HUES64 (cell line): ENCODE results near the gene ADAT3. TPM values are rescaled to one million over a fixed set of nuclear protein-coding genes. Genes with fewer than 3 reads are reported as not detected.

Experiments
- H3K27ac ChIP-seq: 2 replicates; pipeline ENCODE4 v1.7.0; 2013; ENCODE audit warnings: low read depth, low read length, inconsistent platforms
- H3K27me3 ChIP-seq: 2 replicates; pipeline ENCODE4 v1.6.1; 2013; ENCODE audit warnings: mild to moderate bottlenecking, low read length; ENCODE audit not compliant: insufficient read depth
- H3K36me3 ChIP-seq: 2 replicates; pipeline ENCODE4 v1.6.1; 2013; ENCODE audit warnings: mild to moderate bottlenecking, low read length; ENCODE audit not compliant: insufficient read depth
- H3K4me1 ChIP-seq: 2 replicates; pipeline ENCODE4 v1.6.1; 2013; ENCODE audit warnings: mild to moderate bottlenecking, low read length, moderate library complexity; ENCODE audit not compliant: insufficient read depth
- H3K4me3 ChIP-seq: 2 replicates; pipeline ENCODE4 v1.5.1; 2013; ENCODE audit warnings: mild to moderate bottlenecking, low read length, moderate library complexity
- H3K9ac ChIP-seq: 2 replicates; pipeline ENCODE4 v1.6.1; 2013; ENCODE audit warnings: mild to moderate bottlenecking, low read depth, low read length
- H3K9me3 ChIP-seq: 2 replicates; pipeline ENCODE4 v1.6.1; 2013; ENCODE audit warnings: low read depth, low read length; ENCODE audit not compliant: insufficient read depth
- WGBS: fragments of 150-250, 120-280 bp; methylation state at CpG from one replicate; pipeline ENCODE4 v1.1.7; 2013; ENCODE audit warnings: missing lambda C conversion rate; 5-methylcytosine and 5-hydroxymethylcytosine counted together
- polyA plus RNA-seq, 2 experiments: library from polyadenylated mRNA; stranded (reverse); fragments of 50-300 nt; gene quantifications; one replicate each; pipeline ENCODE4 v1.2.3, GENCODE V29; 2013

ADAT3 gene
- polyA plus RNA-seq (2013, experiment 1 of 2) = 4.1 TPM
- polyA plus RNA-seq (2013, experiment 2 of 2) = 4.1 TPM

DNA sequence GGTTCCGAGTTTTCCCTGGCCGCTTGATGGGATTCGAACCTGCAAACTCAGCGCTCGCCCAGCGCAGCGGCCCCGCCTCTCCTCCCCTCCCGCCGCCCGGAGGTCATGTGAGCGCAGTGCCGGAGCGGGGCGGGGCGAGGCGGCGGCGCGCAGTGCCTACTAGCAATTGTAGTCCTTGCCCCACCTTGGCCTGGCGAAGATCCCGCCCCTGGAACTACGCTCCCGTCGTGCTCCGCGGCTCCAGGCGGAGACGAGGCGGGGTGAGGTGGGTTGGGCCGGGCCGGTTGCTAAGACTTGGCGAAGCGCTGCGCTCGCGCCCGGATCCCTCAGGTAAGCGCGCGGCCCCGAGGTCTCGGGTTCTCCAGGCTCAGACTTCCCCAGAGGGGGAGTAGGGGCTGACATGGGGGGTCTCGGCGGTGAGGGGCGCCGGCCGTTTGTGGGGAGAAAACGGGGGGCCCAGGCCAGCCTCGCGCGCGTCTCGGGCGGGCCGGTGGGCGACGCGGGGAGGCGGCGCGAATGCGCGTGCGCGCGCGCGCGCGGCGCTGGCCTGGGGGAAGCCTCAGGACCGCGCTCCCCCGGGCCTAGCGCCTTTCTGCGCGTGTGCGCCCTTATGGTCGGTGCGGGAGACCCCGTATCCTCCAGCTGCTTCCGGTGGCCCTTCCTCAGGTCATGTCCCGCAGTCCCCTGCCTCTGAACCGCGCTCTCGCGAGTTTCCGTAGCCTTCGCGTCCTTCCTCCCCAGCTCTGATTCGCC, at the start of gene ADAT3, which contains the start of gene SCAMP4:
ADAT3 (plus strand) TSS at position 290 of the 753 bp plus-strand sequence. CDS start 6,649 bp downstream, outside the sequence.
SCAMP4 (plus strand) TSS at position 290 of the 753 bp plus-strand sequence. CDS start 9,621 bp downstream, outside the sequence.
- peaks cover 12% of the 10 kb centered on the region for H3K4me1 ChIP-seq
- peaks cover 8% of the 10 kb centered on the region for H3K36me3 ChIP-seq
- peak within 1 kb of the TSS; percentile 91 for H3K27ac ChIP-seq
- H3K27me3 ChIP-seq = no peaks in the 10 kb centered on the region
- H3K9me3 ChIP-seq = no peaks in the 10 kb centered on the region
- peak within 1 kb of the TSS; percentile 89 for H3K9ac ChIP-seq
- peak within 1 kb of the TSS; percentile 66 for H3K4me3 ChIP-seq
- WGBS = 1% methylated on average over 92 of the region's 92 CpGs

DNA sequence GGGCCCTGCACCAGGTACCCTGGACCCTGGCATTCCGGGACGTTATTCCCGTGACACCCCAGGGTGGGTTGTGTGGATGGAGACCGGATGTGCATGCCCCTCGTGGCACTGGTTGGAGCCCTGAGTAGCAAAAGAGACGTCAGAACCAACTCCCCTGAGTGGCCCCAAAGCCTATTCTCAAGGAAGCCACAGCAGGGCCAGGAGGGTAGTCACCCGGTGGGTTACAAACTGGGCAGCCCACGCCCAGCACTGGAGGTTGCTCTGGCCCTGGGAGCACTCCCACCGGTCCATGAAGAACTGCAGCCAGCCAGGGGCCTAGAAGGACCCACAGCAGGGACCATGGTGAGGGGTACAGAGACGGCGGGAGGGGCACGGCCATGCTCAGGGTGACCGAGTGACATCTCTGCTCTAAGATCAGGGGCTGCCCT, 49.4 kb upstream of the ADAT3 start:
- peaks cover 40% of the 10 kb centered on the region for H3K4me1 ChIP-seq
- WGBS = 57% methylated on average over 13 of the region's 13 CpGs
- no peaks in the 10 kb centered on the region for H3K9me3 ChIP-seq
- H3K4me3 ChIP-seq = no peak overlapping the region
- H3K9ac ChIP-seq = no peak overlapping the region
- peak overlapping the region; percentile 57 for H3K27ac ChIP-seq
- no peaks in the 10 kb centered on the region for H3K36me3 ChIP-seq
- peaks cover 8% of the 10 kb centered on the region for H3K27me3 ChIP-seq

DNA sequence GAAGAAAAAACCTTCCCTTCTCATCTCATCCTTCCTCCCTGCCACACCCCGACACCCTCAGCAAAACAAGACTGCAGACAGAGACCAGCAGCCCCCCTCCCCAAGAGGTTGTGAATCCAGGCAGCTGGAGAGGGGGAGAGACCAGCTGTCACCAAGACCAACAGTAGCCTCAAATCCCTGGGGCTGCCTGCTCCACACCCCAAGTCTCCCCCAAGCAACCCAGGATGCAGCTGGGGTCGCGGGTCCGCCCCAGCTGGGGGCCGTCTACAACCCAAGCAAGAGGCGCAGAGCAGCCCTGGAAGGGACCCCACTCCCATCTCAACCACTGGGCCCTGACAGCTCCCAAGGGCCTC, 48.9 kb upstream of the ADAT3 start:
- no peaks in the 10 kb centered on the region for H3K9me3 ChIP-seq
- H3K4me3 ChIP-seq = peak overlapping the region; percentile 47
- H3K36me3 ChIP-seq = no peaks in the 10 kb centered on the region
- no peak overlapping the region; the same call in 1 of the 2 replicates for H3K27ac ChIP-seq
- H3K4me1 ChIP-seq = peaks cover 45% of the 10 kb centered on the region
- peaks cover 13% of the 10 kb centered on the region for H3K27me3 ChIP-seq
- 74% methylated on average over 5 of the region's 6 CpGs for WGBS
- no peak overlapping the region for H3K9ac ChIP-seq

DNA sequence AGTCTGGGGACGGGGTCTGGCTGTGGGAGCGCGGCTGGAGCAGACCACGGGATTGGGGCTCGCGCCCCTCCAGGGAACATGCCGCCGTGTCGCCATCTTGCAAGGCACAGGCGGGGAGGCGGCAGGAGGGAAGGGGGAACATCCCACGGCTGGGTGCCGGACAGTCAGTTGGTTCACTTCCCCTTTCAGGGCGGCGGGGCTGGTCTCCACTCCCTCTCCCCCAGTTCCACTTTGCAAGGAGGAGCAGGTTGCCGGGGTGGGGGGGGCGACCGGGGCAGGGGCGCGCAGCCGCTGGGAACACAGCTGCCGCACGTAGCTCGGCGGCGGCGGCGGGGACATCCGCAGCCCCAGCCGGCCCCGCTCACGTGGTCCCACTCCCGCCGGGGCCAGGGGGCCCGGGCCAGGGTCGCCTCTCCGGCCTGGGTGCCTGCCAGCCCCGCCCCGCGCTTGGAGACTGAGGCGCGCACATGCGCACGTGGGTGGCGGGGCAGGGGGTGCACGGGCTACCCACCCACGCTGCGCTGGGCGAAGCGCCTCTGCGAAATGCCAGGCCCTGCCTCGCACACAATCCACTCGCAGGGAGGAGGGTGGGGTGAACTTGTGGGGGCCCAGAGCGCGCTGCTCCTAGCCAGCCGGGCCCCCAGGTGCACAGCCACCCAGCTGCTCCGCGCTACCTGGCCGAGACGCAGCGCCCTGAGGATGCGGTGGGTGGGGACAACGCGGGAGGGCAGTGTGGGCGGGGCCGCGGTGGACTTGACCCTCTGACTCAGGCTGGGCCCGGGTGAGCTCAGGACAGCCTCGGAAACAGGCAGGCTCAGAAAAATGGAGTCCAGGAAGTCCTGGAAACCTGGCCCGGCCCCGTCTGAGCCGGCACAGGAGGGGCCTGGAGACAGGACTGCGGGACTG, 48.2 kb upstream of the ADAT3 start:
- WGBS = 13% methylated on average over 71 of the region's 73 CpGs
- H3K4me1 ChIP-seq = peaks cover 49% of the 10 kb centered on the region
- no peaks in the 10 kb centered on the region for H3K36me3 ChIP-seq
- H3K9ac ChIP-seq = peak overlapping the region; percentile 45
- peak overlapping the region; percentile 49; the same call in 1 of the 2 replicates for H3K27ac ChIP-seq
- H3K9me3 ChIP-seq = no peaks in the 10 kb centered on the region
- peaks cover 19% of the 10 kb centered on the region for H3K27me3 ChIP-seq
- H3K4me3 ChIP-seq = peak overlapping the region; percentile 47

DNA sequence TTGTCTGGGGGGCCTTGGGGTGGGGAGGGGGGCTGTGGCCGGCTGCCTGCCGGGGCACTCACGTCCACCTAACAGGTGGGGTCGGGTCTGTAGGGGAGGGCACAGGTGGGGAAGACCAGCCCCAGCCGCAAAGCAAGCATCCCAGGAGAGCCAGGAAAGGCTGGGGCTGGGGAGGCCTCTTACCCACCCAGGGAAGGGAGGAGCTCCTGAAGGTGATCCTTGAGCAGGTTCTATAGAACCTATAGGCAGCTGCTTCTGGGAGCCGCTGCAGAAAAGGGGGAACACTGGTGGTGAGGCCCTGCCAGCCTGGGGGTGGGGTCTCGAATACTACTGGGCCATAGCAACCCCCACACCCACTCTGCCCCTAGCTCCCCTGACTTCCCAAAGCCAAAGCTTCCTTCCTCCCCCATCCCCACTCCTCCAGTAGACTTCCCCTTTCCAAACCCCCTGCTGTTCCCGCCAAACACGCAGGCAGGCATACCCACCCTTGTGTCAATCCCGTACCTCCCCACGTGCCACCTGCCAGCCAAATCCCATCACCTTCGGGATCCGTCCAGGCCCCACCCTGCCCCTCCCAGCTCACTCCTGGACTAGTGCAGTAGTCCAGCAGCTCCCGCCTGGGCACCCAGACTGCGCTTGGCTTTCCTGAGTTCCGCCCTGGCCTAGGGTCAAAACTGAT, 47.4 kb upstream of the ADAT3 start:
- Histone ChIP-seq H3K4me3 (peak overlapping the region; percentile 47), H3K36me3 (no peaks in the 10 kb centered on the region), H3K9me3 (no peaks in the 10 kb centered on the region), H3K27me3 (peaks cover 26% of the 10 kb centered on the region), H3K9ac (no peak overlapping the region; the same call in 1 of the 2 replicates), H3K27ac (no peak overlapping the region; the same call in 1 of the 2 replicates), H3K4me1 (peaks cover 49% of the 10 kb centered on the region)
- 52% methylated on average over 16 of the region's 16 CpGs for WGBS

DNA sequence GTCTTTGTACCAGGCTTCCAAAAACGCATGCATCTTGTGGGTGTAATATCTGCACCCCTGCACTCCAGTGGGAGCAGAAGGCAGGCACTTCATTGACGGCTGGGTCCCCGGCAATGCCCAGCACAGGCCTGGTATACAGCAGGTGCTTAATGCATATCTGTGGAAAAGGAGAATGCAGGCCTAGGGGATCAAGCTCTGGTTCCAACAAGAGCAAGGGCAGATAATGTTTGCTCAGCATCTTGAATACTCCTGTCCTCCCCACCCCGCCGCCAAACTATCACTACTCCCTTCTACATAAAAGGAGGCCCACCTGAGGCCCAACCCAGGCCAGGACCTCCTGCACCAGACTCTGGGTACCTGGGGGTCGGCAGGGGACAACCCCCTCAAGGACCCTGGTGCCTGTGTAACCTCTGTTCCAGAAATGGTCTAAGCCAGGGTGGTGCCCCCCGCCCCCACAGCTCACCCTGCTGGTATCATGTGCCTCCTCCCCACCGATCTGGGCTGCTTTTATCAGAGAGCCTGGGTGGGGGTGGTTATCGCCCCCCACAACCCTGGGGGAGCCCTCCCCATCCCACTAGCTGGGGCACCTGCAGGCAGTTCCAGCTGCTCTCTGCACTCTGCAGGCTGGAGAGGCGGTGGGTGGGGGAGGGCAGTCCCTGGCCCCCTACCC, 46.7 kb upstream of the ADAT3 start:
- Histone ChIP-seq H3K4me3 (no peak overlapping the region), H3K9me3 (no peaks in the 10 kb centered on the region), H3K27ac (no peak overlapping the region), H3K9ac (no peak overlapping the region; the same call in 1 of the 2 replicates), H3K4me1 (peaks cover 49% of the 10 kb centered on the region), H3K36me3 (no peaks in the 10 kb centered on the region), H3K27me3 (peaks cover 26% of the 10 kb centered on the region)
- 82% methylated on average over 10 of the region's 10 CpGs for WGBS

DNA sequence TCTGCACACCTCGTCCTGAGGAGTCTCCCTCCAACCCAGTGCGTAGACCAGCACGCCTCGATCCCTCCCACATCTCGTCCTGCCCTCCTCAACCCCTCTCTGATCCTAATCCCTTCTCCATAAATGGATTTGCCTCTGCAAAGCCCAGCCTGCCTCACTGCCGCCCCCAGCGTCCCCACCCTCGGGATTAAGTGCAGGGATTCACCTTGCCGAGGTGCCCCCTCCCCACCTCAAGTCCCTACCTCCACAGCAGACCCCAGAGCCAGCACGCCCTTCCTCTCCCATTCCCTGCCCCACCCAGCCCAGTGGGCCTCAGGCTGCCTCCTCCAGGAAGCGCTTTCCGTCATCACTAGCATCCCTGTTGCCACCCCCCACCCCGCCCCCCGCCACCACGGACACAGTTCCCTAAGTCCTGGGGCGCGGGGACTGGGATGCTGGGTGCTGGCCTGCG, 45.8 kb upstream of the ADAT3 start:
- WGBS = 12% methylated on average over 16 of the region's 18 CpGs
- H3K36me3 ChIP-seq = no peaks in the 10 kb centered on the region
- H3K4me3 ChIP-seq = peak overlapping the region; percentile 78
- H3K9me3 ChIP-seq = no peaks in the 10 kb centered on the region
- no peak overlapping the region for H3K9ac ChIP-seq
- peak overlapping the region; percentile 46; the same call in 1 of the 2 replicates for H3K27ac ChIP-seq
- H3K4me1 ChIP-seq = peaks cover 49% of the 10 kb centered on the region
- H3K27me3 ChIP-seq = peaks cover 26% of the 10 kb centered on the region

DNA sequence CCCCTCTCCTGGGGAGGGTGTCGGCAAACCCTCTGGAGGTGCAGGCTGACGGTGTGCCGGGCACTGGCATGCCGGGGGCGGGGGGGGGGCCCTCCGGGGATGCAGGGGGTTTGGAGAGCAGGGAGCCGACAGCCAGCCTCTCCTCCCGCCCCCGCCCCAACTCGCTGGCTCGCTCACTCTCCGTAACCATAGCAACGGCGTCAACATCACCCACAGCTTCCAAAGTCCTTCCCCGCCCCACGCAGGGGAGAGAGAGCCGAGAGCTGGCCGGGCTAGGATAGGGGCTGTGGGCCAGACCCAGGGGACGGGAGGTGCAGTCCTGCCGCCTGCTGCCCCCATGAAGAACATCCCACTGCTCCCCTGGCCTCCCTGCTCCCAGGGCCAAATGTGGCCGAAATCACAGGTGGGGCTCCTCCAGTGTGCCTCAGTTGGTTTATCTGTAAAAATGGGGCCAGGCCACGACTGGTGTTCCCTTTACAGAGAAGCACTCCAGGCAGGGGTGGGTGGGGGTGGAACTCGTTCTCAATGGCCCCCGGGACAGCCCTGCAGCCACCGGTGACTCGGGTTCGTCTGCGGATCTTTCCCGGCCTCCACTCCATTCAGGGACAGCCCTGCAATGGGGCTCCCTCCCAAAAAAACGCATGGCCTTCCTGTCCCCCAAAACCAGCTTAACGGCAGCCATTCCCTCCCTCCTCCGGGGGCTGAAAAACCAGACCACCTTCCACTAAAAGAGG, 45.0 kb upstream of the ADAT3 start:
- Histone ChIP-seq H3K4me1 (peaks cover 45% of the 10 kb centered on the region), H3K27me3 (peaks cover 26% of the 10 kb centered on the region), H3K9me3 (no peaks in the 10 kb centered on the region), H3K36me3 (no peaks in the 10 kb centered on the region), H3K9ac (peak overlapping the region; percentile 44; the same call in 1 of the 2 replicates), H3K27ac (no peak overlapping the region; the same call in 1 of the 2 replicates), H3K4me3 (peak overlapping the region; percentile 78)
- WGBS = 11% methylated on average over 28 of the region's 32 CpGs

DNA sequence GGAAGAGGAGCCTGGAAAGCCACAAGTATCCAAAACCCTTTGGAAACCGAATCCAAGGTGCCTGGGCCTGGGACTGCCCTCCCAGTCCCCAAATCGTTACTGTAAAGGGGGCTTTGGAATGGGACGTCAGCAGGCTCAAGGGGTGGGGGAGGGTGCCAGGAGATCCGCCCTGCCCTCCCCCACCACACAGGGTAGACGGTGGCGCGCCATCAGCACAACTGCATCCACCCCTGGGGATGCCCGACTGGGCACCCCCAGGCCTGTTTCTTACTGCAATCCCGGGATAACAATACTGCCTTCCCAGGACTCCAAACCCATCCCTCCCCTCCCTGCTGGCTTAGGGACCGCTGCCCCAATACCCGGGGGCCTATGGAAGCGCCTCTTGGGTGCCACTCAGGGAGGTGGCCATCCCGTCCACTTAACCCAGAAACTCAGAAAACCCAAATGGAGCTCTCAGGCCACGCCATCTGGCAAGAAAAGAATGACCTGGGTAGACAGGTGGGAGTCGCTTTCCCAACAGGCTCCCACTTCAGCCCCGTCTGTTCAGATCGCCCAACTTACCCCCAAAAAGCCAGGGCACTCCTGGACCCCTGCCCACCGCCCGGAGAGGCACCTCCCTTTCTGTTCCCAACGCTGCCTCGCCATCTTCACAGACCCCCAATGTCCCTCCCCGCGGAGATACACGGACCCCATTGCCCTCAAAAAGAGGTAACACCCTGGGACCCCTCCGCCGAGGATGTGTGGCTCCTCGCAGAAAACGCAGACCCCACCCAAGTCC, 44.2 kb upstream of the ADAT3 start:
- 11% methylated on average over 28 of the region's 28 CpGs for WGBS
- no peaks in the 10 kb centered on the region for H3K9me3 ChIP-seq
- peaks cover 26% of the 10 kb centered on the region for H3K27me3 ChIP-seq
- no peaks in the 10 kb centered on the region for H3K36me3 ChIP-seq
- H3K4me3 ChIP-seq = peak overlapping the region; percentile 78
- no peak overlapping the region; the same call in 1 of the 2 replicates for H3K27ac ChIP-seq
- H3K4me1 ChIP-seq = peaks cover 39% of the 10 kb centered on the region
- peak overlapping the region; percentile 57; the same call in 1 of the 2 replicates for H3K9ac ChIP-seq
